SK-N-SH (cell line): ENCODE measurements around the gene ARHGEF11. TPM values are rescaled to one million over a fixed set of nuclear protein-coding genes. Genes with fewer than 3 reads are reported as not detected.

ENCODE experiments used
- CTCF ChIA-PET: fragments of 300-600, 350-600 bp; formaldehyde crosslinking; extraction: SDS; loops from one replicate; lab custom pipeline; 2021; lab: Yijun Ruan, JAX
- POLR2A ChIA-PET: fragments of 350-600 bp; sonication (Branson Sonifier 250); formaldehyde crosslinking; extraction: SDS; loops from one replicate; lab custom pipeline; 2020; ENCODE audit warnings: antibody characterized with exemption, inconsistent platforms; lab: Yijun Ruan, JAX
- DNase-seq: peaks from one replicate; pipeline ENCODE4 v3.0.0; 2012
- H2AFZ ChIP-seq: fragments of 200-600 bp; sonication (generic); 2 replicates; pipeline ENCODE4 v1.8.1; 2016; ENCODE audit warnings: antibody characterized with exemption, mild to moderate bottlenecking, low read depth
- H3F3A ChIP-seq: fragments of 200-600 bp; sonication (generic); replicated peaks from 2 replicates; pipeline ENCODE3; 2016; ENCODE audit warnings: antibody characterized with exemption, mild to moderate bottlenecking; ENCODE audit not compliant: insufficient read depth
- H3K27ac ChIP-seq, 2 experiments: fragments of 200-500 bp in 1 of 2; fragments of 200-600 bp in 1 of 2; sonication (Bioruptor generic) in 1 of 2; sonication (generic), shearing (Covaris generic) in 1 of 2; 2 replicates each; pipeline versions ENCODE4 v1.5.1 to v1.6.1; 2014 to 2016; ENCODE audit warnings: low read depth in 2 of 2, inconsistent platforms in 1 of 2, low read length in 1 of 2, mild to moderate bottlenecking in 1 of 2, mixed read lengths in 1 of 2
- H3K27me3 ChIP-seq: fragments of 200-600 bp; sonication (generic), shearing (Covaris generic); 2 replicates; pipeline ENCODE4 v1.6.1; 2016; ENCODE audit warnings: mixed run types; ENCODE audit not compliant: insufficient read depth
- H3K36me3 ChIP-seq, 2 experiments: fragments of 200-500 bp in 1 of 2; fragments of 200-600 bp in 1 of 2; sonication (Bioruptor generic) in 1 of 2; sonication (generic) in 1 of 2; replicated peaks in 1 of 2; 2 replicates each; pipeline versions ENCODE3 to v1.5.1; 2014 to 2016; ENCODE audit warnings: low read length in 1 of 2, mild to moderate bottlenecking in 1 of 2; ENCODE audit not compliant: insufficient read depth in 2 of 2, control insufficient read depth in 1 of 2
- H3K4me1 ChIP-seq, 2 experiments: fragments of 200-500 bp in 1 of 2; fragments of 200-600 bp in 1 of 2; sonication (Bioruptor generic) in 1 of 2; sonication (generic), shearing (Covaris generic) in 1 of 2; 2 replicates each; pipeline versions ENCODE4 v1.5.1 to v1.6.1; 2014 to 2016; ENCODE audit warnings: low read depth in 1 of 2, low read length in 1 of 2, mixed run types in 1 of 2; ENCODE audit not compliant: insufficient read depth in 2 of 2, control insufficient read depth in 1 of 2
- H3K4me2 ChIP-seq: fragments of 200-600 bp; sonication (generic), shearing (Covaris generic); 2 replicates; pipeline ENCODE4 v1.6.1; 2017; ENCODE audit warnings: mixed run types
- H3K4me3 ChIP-seq, 2 experiments: fragments of 200-500 bp in 1 of 2; fragments of 200-600 bp in 1 of 2; sonication (Bioruptor generic) in 1 of 2; sonication (generic), shearing (Covaris generic) in 1 of 2; 2 replicates each; pipeline versions ENCODE4 v1.5.1 to v1.8.1; 2014 to 2016; ENCODE audit warnings: low read depth in 2 of 2, inconsistent platforms in 1 of 2, low read length in 1 of 2, mild to moderate bottlenecking in 1 of 2, mixed read lengths in 1 of 2, moderate library complexity in 1 of 2
- H3K79me2 ChIP-seq: fragments of 200-600 bp; sonication (generic); 2 replicates; pipeline ENCODE4 v1.8.1; 2017; ENCODE audit warnings: mild to moderate bottlenecking; ENCODE audit not compliant: insufficient read depth
- H3K9ac ChIP-seq: fragments of 200-600 bp; sonication (generic); 2 replicates; pipeline ENCODE4 v1.6.1; 2017; ENCODE audit warnings: mixed run types
- H3K9me2 ChIP-seq: fragments of 200-600 bp; sonication (generic); 2 replicates; pipeline ENCODE4 v1.6.1; 2017; ENCODE audit warnings: mixed run types
- H3K9me3 ChIP-seq: fragments of 200-600 bp; sonication (generic); 2 replicates; pipeline ENCODE4 v1.6.1; 2017; ENCODE audit warnings: mixed run types, mild to moderate bottlenecking, moderate library complexity
- H4K20me1 ChIP-seq: fragments of 200-600 bp; sonication (generic); 2 replicates; pipeline ENCODE4 v1.6.1; 2017; ENCODE audit warnings: mild to moderate bottlenecking, mixed run types; ENCODE audit not compliant: insufficient read depth
- CHD2 ChIP-seq: fragments of 150-350 bp; IDR thresholded peaks from 2 replicates; pipeline ENCODE4 v1.6.1; 2018; ENCODE audit warnings: low read length; ENCODE audit not compliant: partially characterized antibody
- ELF1 ChIP-seq: IDR thresholded peaks from 2 replicates; pipeline ENCODE4 v1.4.0; 2012
- FOSL2 ChIP-seq: IDR thresholded peaks from 2 replicates; pipeline ENCODE4 v1.4.0; 2012; ENCODE audit warnings: low read depth, mild to moderate bottlenecking, moderate library complexity, borderline replicate concordance
- FOXJ3 ChIP-seq: sonication (generic); formaldehyde crosslinking; IDR thresholded peaks from 2 replicates; pipeline ENCODE4 v1.5.1; 2020; ENCODE audit warnings: mild to moderate bottlenecking, missing genetic modification reagents
- FOXM1 ChIP-seq: IDR thresholded peaks from 2 replicates; pipeline ENCODE4 v1.4.0; 2012; ENCODE audit warnings: low read depth, mild to moderate bottlenecking
- GATA2 ChIP-seq: sonication (generic); formaldehyde crosslinking; IDR thresholded peaks from 2 replicates; pipeline ENCODE4 v1.5.0; 2020; ENCODE audit warnings: mild to moderate bottlenecking, missing genetic modification reagents
- MXI1 ChIP-seq: IDR thresholded peaks from 2 replicates; pipeline ENCODE4 v1.6.1; 2012; ENCODE audit warnings: mild to moderate bottlenecking, low read depth, low read length, improper control_type of control experiment
- NFIC ChIP-seq: IDR thresholded peaks from 2 replicates; pipeline ENCODE4 v1.4.0; 2012; ENCODE audit warnings: borderline replicate concordance
- NRF1 ChIP-seq: IDR thresholded peaks from 2 replicates; pipeline ENCODE4 v1.6.1; 2012; ENCODE audit warnings: low read depth, mild to moderate bottlenecking, low read length
- RAD21 ChIP-seq: IDR thresholded peaks from 2 replicates; pipeline ENCODE4 v1.6.1; 2012; ENCODE audit warnings: mild to moderate bottlenecking, low read length
- RFX5 ChIP-seq: IDR thresholded peaks from 2 replicates; pipeline ENCODE4 v1.6.1; 2012; ENCODE audit warnings: mild to moderate bottlenecking, improper control_type of control experiment, low read length
- RXRA ChIP-seq: IDR thresholded peaks from 2 replicates; pipeline ENCODE4 v1.4.0; 2012; ENCODE audit warnings: low read depth, mild to moderate bottlenecking, borderline replicate concordance
- SIN3A ChIP-seq: IDR thresholded peaks from 2 replicates; pipeline ENCODE4 v1.6.1; 2012; ENCODE audit warnings: low read depth, mild to moderate bottlenecking, low read length, moderate library complexity, borderline replicate concordance
- TCF12 ChIP-seq: IDR thresholded peaks from 2 replicates; pipeline ENCODE4 v1.4.0; 2012
- YY1 ChIP-seq: IDR thresholded peaks from 2 replicates; pipeline ENCODE4 v1.4.0; 2012; ENCODE audit warnings: low read depth, mild to moderate bottlenecking
- WGBS: methylation state at CpG from one replicate; pipeline ENCODE4 v1.1.6; 2017; ENCODE audit warnings: low lambda C conversion rate; 5-methylcytosine and 5-hydroxymethylcytosine counted together
- polyA plus RNA-seq, 3 experiments: library from polyadenylated mRNA; depleted of rRNA; stranded (reverse); fragments of >200 nt; gene quantifications; 2 replicates each; pipeline ENCODE4 v1.2.3, GENCODE V29; 2012
- TF ChIP-seq, protein P1 (sequence below): IDR thresholded peaks from 2 replicates; pipeline ENCODE4 v1.6.1; 2012; ENCODE audit warnings: mild to moderate bottlenecking, low read depth, low read length, moderate library complexity
- TF ChIP-seq, protein P2 (sequence below): fragments of 150-350 bp; IDR thresholded peaks from 2 replicates; pipeline ENCODE4 v1.6.1; 2016; ENCODE audit warnings: mild to moderate bottlenecking, low read depth, low read length
- TF ChIP-seq, protein P3 (sequence below): IDR thresholded peaks from 2 replicates; pipeline ENCODE4 v1.4.0; 2012; ENCODE audit warnings: low read depth
- TF ChIP-seq, protein P4 (sequence below): IDR thresholded peaks from 2 replicates; pipeline ENCODE4; 2012
- TF ChIP-seq, protein P5 (sequence below): IDR thresholded peaks from 2 replicates; pipeline ENCODE4 v1.4.0; 2012; ENCODE audit warnings: low read depth, borderline replicate concordance
- TF ChIP-seq, protein P6 (sequence below): fragments of 200-600 bp; sonication (generic); IDR thresholded peaks from 2 replicates; pipeline ENCODE4 v1.6.1; 2017; ENCODE audit warnings: antibody characterized with exemption, mild to moderate bottlenecking, moderate library complexity

Gene ARHGEF11
- polyA plus RNA-seq, 1 of the 3 experiments (the other 2 are of a cell fraction), result 19.0 TPM

DNA sequence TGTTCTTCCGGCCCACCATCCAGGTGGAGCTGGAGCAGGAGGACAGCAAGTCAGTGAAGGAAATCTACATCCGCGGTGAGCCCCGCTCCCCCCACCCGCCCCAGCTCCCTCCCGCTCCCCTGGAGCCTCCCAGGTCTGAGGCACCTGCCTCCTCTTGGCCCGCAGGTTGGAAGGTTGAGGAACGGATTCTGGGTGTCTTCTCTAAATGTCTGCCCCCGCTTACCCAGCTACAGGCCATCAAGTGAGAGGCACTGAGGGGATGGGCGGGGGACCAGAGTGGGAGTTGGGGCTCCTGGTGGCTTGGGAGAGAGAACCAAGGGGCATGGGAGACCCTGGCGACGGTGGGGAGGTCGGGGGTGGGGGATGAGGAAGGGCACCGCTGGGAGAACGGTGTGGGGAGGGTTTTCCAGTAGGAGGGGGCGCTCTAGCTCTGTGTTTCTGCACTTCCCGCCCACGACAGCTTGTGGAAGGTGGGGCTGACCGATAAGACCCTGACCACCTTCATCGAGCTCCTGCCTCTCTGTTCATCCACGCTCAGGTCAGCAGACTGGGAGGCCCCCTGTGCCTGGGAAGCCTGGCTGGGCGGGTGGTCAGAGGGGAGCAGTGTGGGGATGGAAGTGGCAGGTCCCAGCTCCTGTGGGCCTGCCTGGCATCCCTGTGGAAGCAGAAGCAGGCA, 120.9 kb downstream of the ARHGEF11 start (continued):
- TF ChIP-seq, protein P1, sequence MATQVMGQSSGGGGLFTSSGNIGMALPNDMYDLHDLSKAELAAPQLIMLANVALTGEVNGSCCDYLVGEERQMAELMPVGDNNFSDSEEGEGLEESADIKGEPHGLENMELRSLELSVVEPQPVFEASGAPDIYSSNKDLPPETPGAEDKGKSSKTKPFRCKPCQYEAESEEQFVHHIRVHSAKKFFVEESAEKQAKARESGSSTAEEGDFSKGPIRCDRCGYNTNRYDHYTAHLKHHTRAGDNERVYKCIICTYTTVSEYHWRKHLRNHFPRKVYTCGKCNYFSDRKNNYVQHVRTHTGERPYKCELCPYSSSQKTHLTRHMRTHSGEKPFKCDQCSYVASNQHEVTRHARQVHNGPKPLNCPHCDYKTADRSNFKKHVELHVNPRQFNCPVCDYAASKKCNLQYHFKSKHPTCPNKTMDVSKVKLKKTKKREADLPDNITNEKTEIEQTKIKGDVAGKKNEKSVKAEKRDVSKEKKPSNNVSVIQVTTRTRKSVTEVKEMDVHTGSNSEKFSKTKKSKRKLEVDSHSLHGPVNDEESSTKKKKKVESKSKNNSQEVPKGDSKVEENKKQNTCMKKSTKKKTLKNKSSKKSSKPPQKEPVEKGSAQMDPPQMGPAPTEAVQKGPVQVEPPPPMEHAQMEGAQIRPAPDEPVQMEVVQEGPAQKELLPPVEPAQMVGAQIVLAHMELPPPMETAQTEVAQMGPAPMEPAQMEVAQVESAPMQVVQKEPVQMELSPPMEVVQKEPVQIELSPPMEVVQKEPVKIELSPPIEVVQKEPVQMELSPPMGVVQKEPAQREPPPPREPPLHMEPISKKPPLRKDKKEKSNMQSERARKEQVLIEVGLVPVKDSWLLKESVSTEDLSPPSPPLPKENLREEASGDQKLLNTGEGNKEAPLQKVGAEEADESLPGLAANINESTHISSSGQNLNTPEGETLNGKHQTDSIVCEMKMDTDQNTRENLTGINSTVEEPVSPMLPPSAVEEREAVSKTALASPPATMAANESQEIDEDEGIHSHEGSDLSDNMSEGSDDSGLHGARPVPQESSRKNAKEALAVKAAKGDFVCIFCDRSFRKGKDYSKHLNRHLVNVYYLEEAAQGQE, result no peak
- no peak for TF ChIP-seq SIN3A
- TF ChIP-seq, protein P2, sequence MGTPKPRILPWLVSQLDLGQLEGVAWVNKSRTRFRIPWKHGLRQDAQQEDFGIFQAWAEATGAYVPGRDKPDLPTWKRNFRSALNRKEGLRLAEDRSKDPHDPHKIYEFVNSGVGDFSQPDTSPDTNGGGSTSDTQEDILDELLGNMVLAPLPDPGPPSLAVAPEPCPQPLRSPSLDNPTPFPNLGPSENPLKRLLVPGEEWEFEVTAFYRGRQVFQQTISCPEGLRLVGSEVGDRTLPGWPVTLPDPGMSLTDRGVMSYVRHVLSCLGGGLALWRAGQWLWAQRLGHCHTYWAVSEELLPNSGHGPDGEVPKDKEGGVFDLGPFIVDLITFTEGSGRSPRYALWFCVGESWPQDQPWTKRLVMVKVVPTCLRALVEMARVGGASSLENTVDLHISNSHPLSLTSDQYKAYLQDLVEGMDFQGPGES, result no peak
- TF ChIP-seq, protein P3, sequence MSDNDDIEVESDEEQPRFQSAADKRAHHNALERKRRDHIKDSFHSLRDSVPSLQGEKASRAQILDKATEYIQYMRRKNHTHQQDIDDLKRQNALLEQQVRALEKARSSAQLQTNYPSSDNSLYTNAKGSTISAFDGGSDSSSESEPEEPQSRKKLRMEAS, result no peak
- no peak for TF ChIP-seq ELF1
- no peak for TF ChIP-seq MXI1
- no peak for TF ChIP-seq RAD21
- no peak for TF ChIP-seq NFIC
- no peak for TF ChIP-seq FOXM1
- no peak for TF ChIP-seq GATA2 (CRISPR knock-in tag)
- no peak for TF ChIP-seq RXRA
- TF ChIP-seq, all 33 proteins: peak for 0

DNA sequence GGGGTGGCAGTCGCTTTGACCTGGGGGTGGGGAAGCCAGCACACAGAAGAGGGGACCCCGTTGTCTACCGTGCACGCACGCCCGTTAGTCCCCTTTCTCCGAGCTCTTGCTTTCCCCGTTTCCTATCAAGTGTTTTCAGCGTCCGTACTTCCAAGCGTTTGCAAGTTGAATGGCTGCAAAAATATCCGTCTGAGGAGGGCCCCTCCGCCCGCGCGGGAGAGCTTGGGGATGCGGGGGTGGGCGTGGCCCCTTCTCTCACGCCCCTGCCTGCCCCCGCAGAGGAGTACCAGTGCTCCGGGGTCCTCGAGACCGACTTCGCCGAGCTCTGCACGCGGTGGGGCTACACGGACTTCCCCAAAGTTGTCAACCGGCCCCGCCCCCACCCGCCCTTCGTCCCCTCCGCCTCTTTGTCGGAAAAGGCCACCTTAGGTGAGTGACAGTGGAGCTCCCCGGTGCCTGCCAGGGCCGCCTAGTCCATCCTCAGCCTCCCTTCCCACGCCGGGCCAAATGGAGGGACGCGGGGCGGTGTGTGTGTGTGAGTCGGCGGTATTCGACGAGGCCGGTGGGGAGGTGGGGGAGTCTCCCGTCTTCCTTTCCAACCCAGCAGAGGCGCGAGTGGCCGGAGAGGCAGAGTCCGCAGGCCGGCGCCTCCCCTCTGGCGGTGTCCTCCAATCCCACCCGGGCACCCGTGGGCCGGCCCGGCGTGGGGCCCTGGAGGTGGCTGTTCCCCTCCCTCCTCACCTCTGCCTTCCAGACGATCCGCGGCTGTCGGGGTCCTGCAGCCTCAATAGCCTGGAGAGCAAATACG, 121.7 kb downstream of the ARHGEF11 start:
- WGBS, result 92% methylated on average over 54 of the region's 64 CpGs
- Histone ChIP-seq H3K9me3 (no peaks in the 10 kb centered on the region; the same call in 1 of the 2 replicates), H3K9ac (no peak overlapping the region), H3K4me2 (no peak overlapping the region), H3K36me3 (no peaks in the 10 kb centered on the region), H3K27ac (no peak overlapping the region), H3F3A (peaks cover 15% of the 10 kb centered on the region), H3K4me3 (no peak overlapping the region), H4K20me1 (no peaks in the 10 kb centered on the region), H3K27me3 (no peaks in the 10 kb centered on the region), H3K79me2 (no peaks in the 10 kb centered on the region), H2AFZ (no peak overlapping the region), H3K4me1 (peaks cover 5 to 25% of the 10 kb centered on the region in 2 experiments; a peak in 2 of 4 replicates), H3K9me2 (no peaks in the 10 kb centered on the region)
- ChIA-PET POLR2A (interaction anchor here (0.7 to 0.9 kb wide), 2 partner anchors 10 to 183 kb away, joined by 3 read pairs; partner anchors contain the start of gene MRPL24), CTCF (interaction anchor here (0.9 to 12.9 kb wide), 6 partner anchors 13 to 235 kb away, joined by 3 to 308 read pairs (median 26); partner anchors contain the start of gene PEAR1)
- DNase-seq, result no peak
- TF ChIP-seq, protein P4, sequence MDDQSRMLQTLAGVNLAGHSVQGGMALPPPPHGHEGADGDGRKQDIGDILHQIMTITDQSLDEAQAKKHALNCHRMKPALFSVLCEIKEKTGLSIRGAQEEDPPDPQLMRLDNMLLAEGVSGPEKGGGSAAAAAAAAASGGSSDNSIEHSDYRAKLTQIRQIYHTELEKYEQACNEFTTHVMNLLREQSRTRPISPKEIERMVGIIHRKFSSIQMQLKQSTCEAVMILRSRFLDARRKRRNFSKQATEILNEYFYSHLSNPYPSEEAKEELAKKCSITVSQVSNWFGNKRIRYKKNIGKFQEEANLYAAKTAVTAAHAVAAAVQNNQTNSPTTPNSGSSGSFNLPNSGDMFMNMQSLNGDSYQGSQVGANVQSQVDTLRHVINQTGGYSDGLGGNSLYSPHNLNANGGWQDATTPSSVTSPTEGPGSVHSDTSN, result no peak
- TF ChIP-seq FOSL2 (no peak), NFIC (no peak), FOXJ3 (no peak), TCF12 (no peak), RFX5 (no peak), NRF1 (no peak), CHD2 (no peak), MXI1 (no peak), YY1 (no peak), GATA2 (CRISPR knock-in tag) (no peak)
- TF ChIP-seq, protein P5, sequence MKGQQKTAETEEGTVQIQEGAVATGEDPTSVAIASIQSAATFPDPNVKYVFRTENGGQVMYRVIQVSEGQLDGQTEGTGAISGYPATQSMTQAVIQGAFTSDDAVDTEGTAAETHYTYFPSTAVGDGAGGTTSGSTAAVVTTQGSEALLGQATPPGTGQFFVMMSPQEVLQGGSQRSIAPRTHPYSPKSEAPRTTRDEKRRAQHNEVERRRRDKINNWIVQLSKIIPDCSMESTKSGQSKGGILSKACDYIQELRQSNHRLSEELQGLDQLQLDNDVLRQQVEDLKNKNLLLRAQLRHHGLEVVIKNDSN, result no peak
- TF ChIP-seq, protein P6, sequence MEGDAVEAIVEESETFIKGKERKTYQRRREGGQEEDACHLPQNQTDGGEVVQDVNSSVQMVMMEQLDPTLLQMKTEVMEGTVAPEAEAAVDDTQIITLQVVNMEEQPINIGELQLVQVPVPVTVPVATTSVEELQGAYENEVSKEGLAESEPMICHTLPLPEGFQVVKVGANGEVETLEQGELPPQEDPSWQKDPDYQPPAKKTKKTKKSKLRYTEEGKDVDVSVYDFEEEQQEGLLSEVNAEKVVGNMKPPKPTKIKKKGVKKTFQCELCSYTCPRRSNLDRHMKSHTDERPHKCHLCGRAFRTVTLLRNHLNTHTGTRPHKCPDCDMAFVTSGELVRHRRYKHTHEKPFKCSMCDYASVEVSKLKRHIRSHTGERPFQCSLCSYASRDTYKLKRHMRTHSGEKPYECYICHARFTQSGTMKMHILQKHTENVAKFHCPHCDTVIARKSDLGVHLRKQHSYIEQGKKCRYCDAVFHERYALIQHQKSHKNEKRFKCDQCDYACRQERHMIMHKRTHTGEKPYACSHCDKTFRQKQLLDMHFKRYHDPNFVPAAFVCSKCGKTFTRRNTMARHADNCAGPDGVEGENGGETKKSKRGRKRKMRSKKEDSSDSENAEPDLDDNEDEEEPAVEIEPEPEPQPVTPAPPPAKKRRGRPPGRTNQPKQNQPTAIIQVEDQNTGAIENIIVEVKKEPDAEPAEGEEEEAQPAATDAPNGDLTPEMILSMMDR, result no peak
